HG02938 (cell line): Measurements from ENCODE around the gene DYNC2I2.
"Not testable (repeated sequence)": the region's sequence is repeated elsewhere in the genome, so short reads cannot be mapped to it uniquely, and the experiment has no call there.

Source experiments
- ATAC-seq: cut with Tn5 transposase; IDR thresholded peaks from one replicate; pipeline ENCODE4 v1.9.1; 2021; ENCODE audit warnings: mild to moderate bottlenecking, moderate library complexity; ENCODE audit not compliant: unreplicated experiment

The DYNC2I2 gene

DNA sequence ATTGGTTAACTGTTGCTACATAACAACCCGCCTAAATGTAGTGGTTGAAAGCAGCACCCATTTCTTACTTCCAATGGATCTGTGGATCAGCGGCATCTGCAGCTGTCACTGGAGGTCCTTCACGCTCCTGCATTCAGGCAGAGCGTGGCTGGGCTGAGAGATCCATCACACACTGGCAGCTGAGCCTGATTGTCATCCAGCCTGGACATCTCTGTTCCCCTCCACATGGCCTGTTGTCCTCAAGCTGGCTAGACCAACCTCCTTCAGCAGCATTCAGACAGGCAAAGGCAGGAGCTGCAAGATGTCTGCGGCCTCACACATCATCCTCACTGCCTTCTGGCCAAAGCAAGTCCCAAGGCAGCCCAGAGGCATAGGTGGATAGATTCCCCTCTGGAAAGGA is 36.9 kb downstream of the DYNC2I2 start:
- ATAC-seq: no peak

DNA sequence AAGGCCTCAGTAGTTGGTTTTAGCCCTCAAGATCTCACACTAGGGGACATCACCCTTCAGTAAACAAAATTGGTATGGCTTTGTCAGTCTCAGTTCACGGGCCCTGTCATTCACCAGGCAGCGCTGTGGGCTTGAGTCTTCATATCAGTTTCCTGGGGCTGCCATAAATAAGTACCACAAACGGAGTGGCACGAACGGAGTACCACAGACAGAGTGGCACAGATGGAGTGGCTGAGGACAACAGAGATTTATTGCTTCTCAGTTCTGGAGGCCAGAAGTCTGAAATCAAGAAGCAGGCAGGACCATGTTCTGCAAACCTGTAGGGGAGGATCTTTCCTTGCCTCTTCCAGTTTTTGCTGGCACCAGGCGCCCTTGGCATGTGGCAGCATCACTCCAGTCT is 37.5 kb downstream of the DYNC2I2 start:
- ATAC-seq: no peak

DNA sequence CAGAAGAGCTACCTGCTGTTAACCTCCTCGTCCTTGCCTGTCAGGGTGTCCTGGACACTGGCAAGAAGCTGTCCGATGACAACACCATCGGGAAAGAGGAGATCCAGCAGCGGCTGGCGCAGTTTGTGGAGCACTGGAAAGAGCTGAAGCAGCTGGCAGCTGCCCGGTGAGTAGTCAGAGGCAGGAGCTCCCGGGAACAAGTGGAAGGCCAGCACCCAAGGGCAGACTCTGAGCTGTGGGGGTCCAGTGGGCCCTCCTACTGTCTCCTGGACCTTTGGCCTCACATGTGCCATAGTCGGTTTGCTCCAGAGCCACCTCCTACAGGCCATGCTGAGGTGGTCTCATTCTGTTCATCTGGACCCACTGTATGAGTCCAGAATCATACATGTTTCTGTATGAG is 38.7 kb downstream of the DYNC2I2 start:
- ATAC-seq: no peak

DNA sequence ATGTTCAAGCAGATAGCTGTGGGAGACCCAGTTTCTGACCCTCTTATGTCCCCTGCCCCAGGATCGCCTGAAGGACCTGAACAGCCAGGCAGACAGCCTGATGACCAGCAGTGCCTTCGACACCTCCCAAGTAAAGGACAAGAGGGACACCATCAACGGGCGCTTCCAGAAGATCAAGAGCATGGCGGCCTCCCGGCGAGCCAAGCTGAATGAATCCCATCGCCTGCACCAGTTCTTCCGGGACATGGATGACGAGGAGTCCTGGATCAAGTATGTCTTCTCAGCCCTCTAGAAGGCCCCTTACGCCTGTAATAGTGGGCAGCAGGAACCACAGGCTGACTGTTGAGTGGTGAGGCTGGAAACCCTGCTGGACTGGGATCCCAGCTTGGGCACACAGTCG is 41.1 kb downstream of the DYNC2I2 start:
- ATAC-seq: no peak

DNA sequence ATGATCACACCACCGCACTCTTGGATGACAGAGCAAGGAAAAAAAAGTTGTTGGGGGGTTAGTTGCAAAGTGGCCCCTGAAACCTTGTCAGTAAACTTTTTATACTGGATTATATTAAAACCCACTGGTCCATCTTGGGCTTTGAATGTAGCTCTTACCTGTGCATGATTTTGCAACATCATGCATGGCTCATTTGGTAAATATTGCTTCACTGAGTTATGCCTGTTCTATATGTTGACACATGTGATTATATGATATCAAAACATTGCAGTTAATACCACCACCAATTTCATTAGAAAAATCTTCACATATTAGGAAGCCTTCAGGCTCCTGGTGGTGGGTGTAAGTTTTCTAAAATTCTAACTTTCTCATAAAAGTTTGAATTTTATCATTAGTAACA is 41.9 kb downstream of the DYNC2I2 start:
- no peak for ATAC-seq

DNA sequence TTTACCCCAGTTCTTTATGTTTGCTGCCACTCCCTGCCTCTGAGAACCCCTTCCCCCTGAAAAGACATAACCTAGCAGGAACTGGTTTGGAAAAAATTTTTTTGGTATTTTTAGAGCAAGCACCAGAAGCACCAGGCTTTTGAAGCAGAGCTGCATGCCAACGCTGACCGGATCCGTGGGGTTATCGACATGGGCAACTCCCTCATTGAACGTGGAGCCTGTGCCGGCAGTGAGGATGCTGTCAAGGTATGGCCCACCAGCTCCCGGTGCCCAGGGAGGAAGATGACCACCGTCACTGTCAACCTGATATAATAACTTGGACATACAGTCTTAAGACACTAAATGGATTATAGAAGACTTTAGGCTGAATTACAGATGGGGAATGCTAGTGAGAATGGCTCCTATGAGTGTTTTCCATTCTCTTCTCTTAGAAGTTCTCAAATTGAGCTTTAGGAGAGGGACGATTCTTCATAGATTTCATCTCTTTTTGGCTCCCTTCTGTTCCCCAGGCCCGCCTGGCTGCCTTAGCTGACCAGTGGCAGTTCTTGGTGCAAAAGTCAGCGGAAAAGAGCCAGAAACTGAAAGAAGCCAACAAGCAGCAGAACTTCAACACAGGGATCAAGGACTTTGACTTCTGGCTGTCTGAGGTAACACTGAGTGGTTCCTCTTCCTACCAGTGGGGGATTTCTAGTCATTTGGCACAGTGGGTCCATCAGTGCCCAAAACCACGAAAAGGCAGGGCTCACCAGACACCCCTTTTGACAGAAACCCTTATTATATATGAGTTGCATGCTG is 44.9 kb downstream of the DYNC2I2 start:
- ATAC-seq: no peak

DNA sequence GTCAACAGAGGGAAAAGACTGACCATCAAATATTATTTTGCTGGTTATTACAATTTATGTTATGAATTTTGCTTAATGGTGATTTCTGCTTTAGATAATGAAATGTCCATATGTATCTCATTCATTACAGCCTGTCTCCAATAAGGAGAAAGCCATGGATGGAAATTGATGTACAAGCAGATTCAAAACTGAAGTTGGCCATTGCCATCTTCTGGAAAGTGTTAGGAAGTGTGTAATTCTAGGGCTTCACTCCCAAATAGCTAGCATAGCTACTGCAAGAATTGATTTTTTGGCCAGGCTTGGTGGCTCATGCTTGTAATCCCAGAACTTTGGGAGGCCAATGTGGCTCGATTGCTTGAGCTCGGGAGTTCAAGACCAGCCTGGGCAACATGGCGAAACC is 45.8 kb downstream of the DYNC2I2 start:
- no peak for ATAC-seq

DNA sequence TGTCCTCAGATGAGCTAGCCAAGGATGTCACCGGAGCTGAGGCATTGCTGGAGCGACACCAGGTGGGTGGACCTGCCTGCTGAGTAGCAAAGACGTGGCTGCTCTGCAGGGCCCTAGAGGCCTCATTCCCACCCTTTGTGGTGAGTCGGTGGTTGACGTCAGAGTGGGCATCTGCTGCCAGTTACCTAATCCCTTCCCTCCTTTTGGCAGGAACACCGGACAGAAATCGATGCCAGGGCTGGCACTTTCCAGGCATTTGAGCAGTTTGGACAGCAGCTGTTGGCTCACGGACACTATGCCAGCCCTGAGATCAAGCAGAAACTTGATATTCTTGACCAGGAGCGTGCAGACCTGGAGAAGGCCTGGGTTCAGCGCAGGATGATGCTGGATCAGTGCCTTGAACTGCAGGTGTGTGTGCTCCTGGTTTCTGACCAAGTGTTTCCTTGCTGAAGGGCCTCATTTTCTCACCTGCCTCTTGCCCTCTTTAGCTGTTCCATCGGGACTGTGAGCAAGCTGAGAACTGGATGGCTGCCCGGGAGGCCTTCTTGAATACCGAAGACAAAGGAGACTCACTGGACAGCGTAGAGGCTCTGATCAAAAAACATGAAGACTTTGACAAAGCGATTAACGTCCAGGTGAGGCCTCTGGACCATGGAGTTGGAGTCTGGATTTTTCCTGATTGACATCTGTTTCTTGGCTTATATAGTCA is 48.9 kb downstream of the DYNC2I2 start:
- ATAC-seq: no peak

DNA sequence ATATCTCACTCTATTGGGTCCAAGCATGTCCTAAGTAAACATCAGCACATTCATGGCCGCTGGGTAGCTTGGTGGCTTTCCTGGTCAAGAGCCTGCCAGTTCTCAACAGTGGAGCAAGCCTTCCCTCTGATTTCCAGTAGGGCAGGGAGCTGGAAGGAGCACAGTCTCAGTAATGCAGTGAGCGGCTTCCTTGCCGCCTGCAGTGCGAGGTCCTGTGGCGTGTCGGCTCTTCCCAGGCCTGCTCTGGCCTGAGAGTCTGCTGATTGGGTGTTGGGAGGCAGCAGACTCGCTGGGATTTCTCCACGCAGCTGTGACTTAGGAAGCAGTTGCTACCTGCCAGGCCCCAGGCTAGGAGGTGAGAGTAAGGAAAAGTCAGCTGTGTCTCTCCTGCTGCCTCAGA is 53.0 kb downstream of the DYNC2I2 start:
- no peak for ATAC-seq

DNA sequence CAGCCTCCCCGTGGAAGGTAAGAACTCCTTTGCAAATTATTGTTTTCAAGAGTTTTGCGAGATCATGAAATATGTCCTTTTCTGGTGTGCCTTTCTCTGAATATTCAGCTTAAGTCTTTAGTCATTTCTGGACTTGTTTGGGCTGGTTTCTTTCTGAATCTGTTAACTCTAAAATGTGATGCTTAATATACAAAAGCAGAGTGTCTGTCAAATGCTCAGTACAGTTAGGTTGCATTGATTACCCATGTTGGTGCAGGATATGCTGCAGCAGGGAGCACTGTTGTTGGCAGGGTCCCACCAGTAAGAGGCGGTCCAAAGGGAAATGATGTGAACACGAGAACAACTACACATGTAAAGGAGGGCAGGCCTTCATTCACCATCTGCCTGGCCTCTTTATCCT is 56.5 kb downstream of the DYNC2I2 start:
- ATAC-seq: no peak

DNA sequence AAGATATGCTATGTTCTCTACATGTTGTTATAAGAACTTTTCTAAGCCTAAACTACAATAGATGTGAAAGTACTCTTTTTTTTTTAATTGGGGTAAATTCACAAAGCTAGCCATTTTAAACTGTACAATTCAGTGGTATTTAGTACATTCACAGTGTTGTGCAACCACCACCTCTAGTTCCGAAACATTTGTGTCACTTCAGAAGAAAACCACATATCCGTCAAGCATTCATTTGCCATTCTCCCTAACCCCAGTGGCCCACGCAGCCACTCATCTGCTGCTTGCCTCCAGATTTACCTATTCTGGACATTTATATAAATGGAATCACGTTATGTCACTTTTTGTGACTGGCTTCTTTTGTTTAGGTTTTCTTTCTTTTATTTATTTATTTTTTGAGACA is 61.2 kb downstream of the DYNC2I2 start:
- no peak for ATAC-seq

DNA sequence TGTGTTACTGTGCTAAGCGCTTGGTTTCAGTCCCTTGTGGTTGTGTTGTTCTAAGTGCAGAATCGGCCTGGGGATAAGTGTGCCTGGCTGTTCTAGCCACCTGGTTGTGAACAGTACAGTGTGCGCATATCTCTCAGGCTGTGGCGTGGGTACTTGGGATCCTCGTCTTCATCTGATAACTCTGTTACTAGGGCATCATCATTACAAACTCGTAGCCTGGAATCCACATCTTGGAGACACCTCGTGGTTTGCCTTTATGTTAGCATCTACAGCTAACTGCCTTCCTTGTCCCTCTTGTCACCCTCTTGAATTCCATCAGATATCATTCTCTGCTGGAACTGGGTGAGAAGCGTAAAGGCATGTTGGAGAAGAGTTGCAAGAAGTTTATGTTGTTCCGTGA is 62.8 kb downstream of the DYNC2I2 start:
- ATAC-seq: no peak

DNA sequence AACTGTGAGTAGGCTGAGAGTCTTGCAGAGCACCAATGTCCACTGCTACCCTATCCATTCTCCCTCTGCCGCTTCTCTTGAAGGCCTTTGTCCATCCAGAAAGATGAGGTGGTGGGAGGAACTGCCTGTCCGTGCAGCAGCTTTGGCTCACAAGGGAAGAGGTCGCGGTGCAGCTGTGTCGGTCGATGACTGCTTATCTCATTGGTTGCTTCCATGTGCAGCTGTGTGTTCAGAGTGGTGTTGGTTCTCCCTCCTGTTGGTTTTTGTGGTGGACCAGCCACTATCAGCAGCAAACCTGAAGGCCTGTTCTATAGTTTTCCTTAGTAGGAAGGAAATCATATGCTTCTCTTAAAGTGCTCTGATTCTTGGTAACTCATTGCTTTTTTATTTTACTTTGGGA is 63.6 kb downstream of the DYNC2I2 start:
- ATAC-seq: no peak

DNA sequence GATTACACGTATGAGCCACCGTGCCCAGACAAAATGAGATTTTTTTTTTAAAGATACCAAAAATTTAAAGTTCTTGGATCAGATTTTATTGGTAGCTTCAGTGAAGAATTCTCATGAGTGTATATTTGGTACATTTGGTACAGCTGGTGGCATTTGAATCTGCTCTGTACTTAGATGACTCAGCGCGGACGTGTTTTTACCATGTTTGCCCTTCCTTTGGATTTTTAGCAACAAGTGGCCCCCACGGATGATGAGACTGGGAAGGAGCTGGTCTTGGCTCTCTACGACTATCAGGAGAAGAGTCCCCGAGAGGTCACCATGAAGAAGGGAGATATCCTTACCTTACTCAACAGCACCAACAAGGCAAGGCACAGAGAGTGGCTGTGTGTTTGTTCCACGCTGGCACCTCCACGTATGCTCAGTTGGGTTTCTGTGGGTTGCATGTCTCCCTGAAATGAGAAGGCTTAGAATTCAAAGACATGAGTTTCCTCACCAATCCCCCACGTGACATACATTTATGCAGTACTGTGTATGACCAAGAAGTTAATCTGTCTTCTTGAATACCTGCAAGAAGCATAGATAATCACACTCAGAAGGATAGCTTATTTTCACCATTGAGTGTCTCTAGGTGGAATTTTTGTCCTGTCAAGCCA is 67.9 kb downstream of the DYNC2I2 start:
- no peak for ATAC-seq

DNA sequence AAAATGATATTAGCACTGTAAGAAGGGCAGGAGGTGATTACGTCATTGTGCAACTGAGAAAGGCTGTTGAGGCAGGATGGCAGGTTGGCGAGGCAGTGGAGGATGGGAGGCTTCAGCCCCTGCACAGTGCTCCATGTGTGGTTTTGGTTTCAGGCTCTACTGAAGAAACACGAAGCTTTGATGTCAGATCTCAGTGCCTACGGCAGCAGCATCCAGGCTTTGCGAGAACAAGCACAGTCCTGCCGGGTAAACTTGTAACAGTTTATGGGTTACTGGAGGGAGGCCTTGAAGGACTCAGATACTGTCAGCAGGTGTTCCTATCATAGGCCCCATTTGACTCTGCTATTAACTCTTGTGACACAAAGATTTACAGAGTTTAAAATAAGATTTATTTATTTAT is 69.2 kb downstream of the DYNC2I2 start:
- ATAC-seq: no peak

DNA sequence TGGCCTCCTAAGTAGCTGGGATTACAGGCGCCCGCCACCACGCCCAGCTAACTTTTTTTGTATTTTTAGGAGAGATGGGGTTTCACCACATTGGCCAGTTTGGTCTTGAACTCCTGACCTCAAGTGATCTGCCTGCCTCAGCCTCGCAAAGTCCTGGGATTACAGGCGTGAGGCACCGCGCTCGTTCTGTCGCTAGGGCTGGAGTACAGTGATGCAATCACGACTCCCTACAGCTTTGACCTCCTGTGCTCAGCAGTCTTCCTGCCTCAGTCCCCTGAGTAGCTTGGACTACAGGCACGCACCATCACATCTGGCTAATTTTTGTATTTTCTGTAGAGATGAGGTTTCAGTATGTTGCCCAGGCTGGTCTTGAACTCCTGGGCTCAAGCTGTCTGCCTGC is 69.7 kb downstream of the DYNC2I2 start:
- ATAC-seq: not testable (repeated sequence)

DNA sequence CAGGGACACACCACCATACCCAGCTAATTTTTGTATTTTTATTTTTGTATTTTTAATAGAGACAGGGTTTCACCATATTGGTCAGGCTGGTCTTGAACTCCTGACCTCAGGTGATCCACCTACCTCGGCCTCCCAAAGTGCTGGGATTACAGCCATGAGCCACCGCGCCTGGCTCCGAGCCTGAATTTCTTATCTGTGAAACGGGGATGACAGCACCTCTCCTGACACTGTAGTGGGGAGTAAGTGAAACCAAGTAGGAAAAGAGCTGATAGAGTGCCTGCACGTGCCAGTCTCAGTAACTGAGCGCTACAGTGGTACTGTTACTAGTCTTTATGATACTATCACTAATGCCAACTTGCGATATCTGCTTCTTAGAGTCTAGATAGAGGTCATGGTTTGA is 71.5 kb downstream of the DYNC2I2 start:
- ATAC-seq: not testable (repeated sequence)
